WI38 (cell line): Measurements from ENCODE around the gene HPGDS.

Experiments
- H3K4me3 ChIP-seq: 2 replicates; pipeline ENCODE4 v1.5.1; 2011; ENCODE audit warnings: low read depth, mild to moderate bottlenecking, control low read depth, low read length
- CTCF ChIP-seq: IDR thresholded peaks from 2 replicates; pipeline ENCODE4 v1.5.1; 2012; ENCODE audit warnings: low read depth, mild to moderate bottlenecking, control low read depth, low read length

The HPGDS gene

GRCh38 chr4:94356444-94356843, 13.8 kb upstream of the HPGDS start:
- no peak overlapping the region for H3K4me3 ChIP-seq
- TF ChIP-seq CTCF, result no peak

GRCh38 chr4:94354474-94354896, 11.8 kb upstream of the HPGDS start:
- H3K4me3 ChIP-seq, result no peak overlapping the region
- TF ChIP-seq CTCF, result no peak

- no peak overlapping the region for H3K4me3 ChIP-seq
- no peak for TF ChIP-seq CTCF
These were observed 10.4 kb upstream of the HPGDS start for GRCh38 chr4:94352996-94353395.

GRCh38 chr4:94352163-94352562, 9.5 kb upstream of the HPGDS start:
- no peak overlapping the region for H3K4me3 ChIP-seq
- no peak for TF ChIP-seq CTCF

- no peak overlapping the region for H3K4me3 ChIP-seq
- TF ChIP-seq CTCF, result no peak
These were observed 8.7 kb upstream of the HPGDS start for GRCh38 chr4:94351319-94351718.

GRCh38 chr4:94350095-94350494, 7.5 kb upstream of the HPGDS start:
- no peak overlapping the region for H3K4me3 ChIP-seq

GRCh38 chr4:94349193-94349592, 6.6 kb upstream of the HPGDS start:
- H3K4me3 ChIP-seq, result no peak overlapping the region
- no peak for TF ChIP-seq CTCF

More at GRCh38 chr4:94350095-94350494, 7.5 kb upstream of the HPGDS start:
- TF ChIP-seq CTCF, result no peak
